Endothelial cell of umbilical vein (primary cell): ENCODE measurements around the gene WIZ.

ENCODE experiments used
- CTCF ChIP-seq, 2 donors: IDR thresholded peaks; 1 replicate in 1 of 2; 2 replicates in 1 of 2; pipeline ENCODE4 v1.5.1; 2011; ENCODE audit warnings: low read length in 2 of 2, mild to moderate bottlenecking in 2 of 2, moderate library complexity in 2 of 2, control low read depth in 1 of 2, inconsistent platforms in 1 of 2, low read depth in 1 of 2; ENCODE audit not compliant: insufficient read depth in 1 of 2; ENCODE audit errors: extremely low read depth in 1 of 2
- EZH2 ChIP-seq: IDR thresholded peaks from 2 replicates; pipeline ENCODE4 v1.6.1; 2012; ENCODE audit warnings: borderline replicate concordance, low read depth, mild to moderate bottlenecking, moderate library complexity, low read length, inconsistent platforms; ENCODE audit not compliant: severe bottlenecking
- FOS ChIP-seq: IDR thresholded peaks from 2 replicates; pipeline ENCODE4 v1.6.1; 2011; ENCODE audit warnings: mild to moderate bottlenecking, low read length, moderate library complexity, borderline replicate concordance; ENCODE audit not compliant: insufficient read depth
- JUN ChIP-seq: IDR thresholded peaks from 2 replicates; pipeline ENCODE4 v1.6.1; 2011; ENCODE audit warnings: borderline replicate concordance, low read depth; ENCODE audit not compliant: insufficient read length, insufficient read depth
- MAX ChIP-seq: IDR thresholded peaks from 2 replicates; pipeline ENCODE4 v1.6.1; 2011; ENCODE audit not compliant: insufficient read depth, insufficient read length
- MYC ChIP-seq: IDR thresholded peaks from one replicate; pipeline ENCODE4 v1.6.1; 2011; ENCODE audit warnings: mild to moderate bottlenecking, low read depth, low read length
- POLR2A ChIP-seq: IDR thresholded peaks from 2 replicates; pipeline ENCODE4 v1.6.1; 2012; ENCODE audit warnings: low read depth, mild to moderate bottlenecking, control low read depth, low read length
- POLR2AphosphoS5 ChIP-seq: IDR thresholded peaks from 2 replicates; pipeline ENCODE4 v1.6.1; 2012; ENCODE audit warnings: low read depth, mild to moderate bottlenecking, control low read depth, low read length, moderate library complexity; ENCODE audit not compliant: insufficient read depth

- TF ChIP-seq CTCF (IDR thresholded peaks at IDR 0.05; ENCODE audit: extremely low read depth in 1 of 2, insufficient read depth in 1 of 2, low read depth in 1 of 2, low read length in 2 of 2), result no peak
- no peak for TF ChIP-seq POLR2A
- TF ChIP-seq POLR2AphosphoS5, result no peak
- TF ChIP-seq MAX, result no peak
- no peak for TF ChIP-seq EZH2
- no peak for TF ChIP-seq JUN
- no peak for TF ChIP-seq MYC
- TF ChIP-seq FOS, result no peak
Observed at GRCh38 chr19:15433519-15434069, 16.2 kb downstream of the WIZ start.
